ENCODE data around the gene GATA1. TPM values are rescaled to one million over a fixed set of nuclear protein-coding genes. Genes with fewer than 3 reads are reported as not detected.
"Not testable (repeated sequence)": the region's sequence is repeated elsewhere in the genome, so short reads cannot be mapped to it uniquely, and the experiment has no call there.

Gene GATA1
- total RNA-seq, 1 donor from 2014 or later, result not detected

DNA sequence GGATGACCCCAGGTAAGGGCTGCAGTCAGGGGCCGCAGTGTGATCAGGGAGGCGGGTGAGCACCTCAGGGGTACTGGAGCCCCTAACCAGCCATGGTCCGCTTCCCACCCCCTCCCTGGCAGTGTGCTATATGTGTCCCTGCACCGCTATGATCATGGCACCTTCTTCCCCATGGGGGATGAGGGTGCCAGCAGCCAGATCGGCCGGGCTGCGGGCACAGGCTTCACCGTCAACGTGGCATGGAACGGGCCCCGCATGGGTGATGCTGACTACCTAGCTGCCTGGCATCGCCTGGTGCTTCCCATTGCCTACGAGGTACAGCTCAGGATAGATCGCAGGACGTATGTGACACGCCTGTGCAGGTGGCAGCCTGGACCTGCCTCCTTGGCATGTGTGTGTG, 31.7 kb downstream of the GATA1 start:
- Mint-ChIP-seq H3K9me3 (ENCODE audit: unreplicated experiment) (peaks cover 4% of the 10 kb centered on the region), H3K4me3 (ENCODE audit: unreplicated experiment) (no peak overlapping the region), H3K4me1 (ENCODE audit: low read depth, unreplicated experiment) (no peaks in the 10 kb centered on the region), H3K36me3 (ENCODE audit: unreplicated experiment) (no peaks in the 10 kb centered on the region), H3K27me3 (ENCODE audit: unreplicated experiment) (no peaks in the 10 kb centered on the region), H3K27ac (ENCODE audit: unreplicated experiment) (no peak overlapping the region)
- no peak for DNase-seq
- TF ChIP-seq, protein P1, sequence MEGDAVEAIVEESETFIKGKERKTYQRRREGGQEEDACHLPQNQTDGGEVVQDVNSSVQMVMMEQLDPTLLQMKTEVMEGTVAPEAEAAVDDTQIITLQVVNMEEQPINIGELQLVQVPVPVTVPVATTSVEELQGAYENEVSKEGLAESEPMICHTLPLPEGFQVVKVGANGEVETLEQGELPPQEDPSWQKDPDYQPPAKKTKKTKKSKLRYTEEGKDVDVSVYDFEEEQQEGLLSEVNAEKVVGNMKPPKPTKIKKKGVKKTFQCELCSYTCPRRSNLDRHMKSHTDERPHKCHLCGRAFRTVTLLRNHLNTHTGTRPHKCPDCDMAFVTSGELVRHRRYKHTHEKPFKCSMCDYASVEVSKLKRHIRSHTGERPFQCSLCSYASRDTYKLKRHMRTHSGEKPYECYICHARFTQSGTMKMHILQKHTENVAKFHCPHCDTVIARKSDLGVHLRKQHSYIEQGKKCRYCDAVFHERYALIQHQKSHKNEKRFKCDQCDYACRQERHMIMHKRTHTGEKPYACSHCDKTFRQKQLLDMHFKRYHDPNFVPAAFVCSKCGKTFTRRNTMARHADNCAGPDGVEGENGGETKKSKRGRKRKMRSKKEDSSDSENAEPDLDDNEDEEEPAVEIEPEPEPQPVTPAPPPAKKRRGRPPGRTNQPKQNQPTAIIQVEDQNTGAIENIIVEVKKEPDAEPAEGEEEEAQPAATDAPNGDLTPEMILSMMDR (IDR thresholded peaks at IDR 0.05; ENCODE audit: partially characterized antibody, unreplicated experiment), result no peak

DNA sequence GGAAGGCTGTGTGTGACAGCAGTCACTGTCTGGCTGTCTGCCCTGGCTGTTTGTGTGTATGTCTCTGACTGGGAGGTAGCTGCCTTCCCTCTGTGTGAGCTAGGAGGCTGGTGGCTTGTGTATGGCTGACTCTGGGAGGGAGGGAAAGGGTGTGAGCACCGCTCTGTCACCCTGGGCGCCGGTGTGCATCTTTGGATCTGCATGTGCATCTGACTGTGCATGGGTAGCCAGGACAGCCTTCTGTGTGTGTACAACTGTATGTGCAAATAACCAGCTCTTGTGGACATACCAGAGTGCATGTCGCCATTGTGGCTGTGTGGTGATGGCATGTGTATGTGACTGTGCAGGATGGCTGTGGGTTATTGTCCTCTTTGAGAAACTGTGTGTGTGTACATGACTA, 32.5 kb downstream of the GATA1 start:
- Mint-ChIP-seq H3K9me3 (ENCODE audit: unreplicated experiment) (peaks cover 4% of the 10 kb centered on the region), H3K4me3 (ENCODE audit: unreplicated experiment) (no peak overlapping the region), H3K27ac (ENCODE audit: unreplicated experiment) (no peak overlapping the region), H3K4me1 (ENCODE audit: low read depth, unreplicated experiment) (no peaks in the 10 kb centered on the region), H3K36me3 (ENCODE audit: unreplicated experiment) (no peaks in the 10 kb centered on the region), H3K27me3 (ENCODE audit: unreplicated experiment) (no peaks in the 10 kb centered on the region)
- TF ChIP-seq, protein P1 (IDR thresholded peaks at IDR 0.05; ENCODE audit: partially characterized antibody, unreplicated experiment), result no peak
- no peak for DNase-seq

DNA sequence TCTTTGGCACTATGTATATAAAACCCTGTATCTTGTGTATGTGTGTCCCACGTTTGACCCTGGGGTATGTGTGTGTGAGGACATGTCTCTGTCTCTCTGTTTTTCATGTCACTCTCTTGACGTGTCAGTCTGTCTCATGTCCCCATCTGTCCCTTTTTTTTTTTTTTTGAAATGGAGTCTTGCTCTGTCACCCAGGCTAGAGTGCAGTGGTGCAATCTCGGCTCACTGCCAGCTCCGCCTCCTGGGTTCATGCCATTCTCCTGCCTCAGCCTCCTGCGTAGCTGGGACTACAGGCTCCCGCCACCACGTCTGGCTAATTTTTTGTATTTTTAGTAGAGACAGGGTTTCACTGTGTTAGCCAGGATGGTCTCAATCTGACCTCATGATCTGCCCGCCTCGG, 33.0 kb downstream of the GATA1 start:
- H3K4me3 Mint-ChIP-seq (ENCODE audit: unreplicated experiment); H3K27me3 Mint-ChIP-seq (ENCODE audit: unreplicated experiment); H3K27ac Mint-ChIP-seq (ENCODE audit: unreplicated experiment); H3K36me3 Mint-ChIP-seq (ENCODE audit: unreplicated experiment); H3K9me3 Mint-ChIP-seq (ENCODE audit: unreplicated experiment); H3K4me1 Mint-ChIP-seq (ENCODE audit: low read depth, unreplicated experiment); DNase-seq: not testable (repeated sequence)

DNA sequence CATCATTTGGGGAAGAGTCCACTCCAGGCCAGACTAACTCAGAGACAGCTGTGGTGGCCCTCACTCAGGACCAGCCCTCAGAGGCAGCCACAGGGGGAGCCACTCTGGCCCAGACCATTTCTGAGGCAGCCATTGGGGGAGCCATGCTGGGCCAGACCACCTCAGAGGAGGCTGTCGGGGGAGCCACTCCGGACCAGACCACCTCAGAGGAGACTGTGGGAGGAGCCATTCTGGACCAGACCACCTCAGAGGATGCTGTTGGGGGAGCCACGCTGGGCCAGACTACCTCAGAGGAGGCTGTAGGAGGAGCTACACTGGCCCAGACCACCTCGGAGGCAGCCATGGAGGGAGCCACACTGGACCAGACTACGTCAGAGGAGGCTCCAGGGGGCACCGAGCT, 36.7 kb downstream of the GATA1 start:
- H3K9me3 Mint-ChIP-seq (ENCODE audit: unreplicated experiment), result peaks cover 3% of the 10 kb centered on the region
- H3K4me3 Mint-ChIP-seq (ENCODE audit: unreplicated experiment), result no peak overlapping the region
- TF ChIP-seq, protein P1 (IDR thresholded peaks at IDR 0.05; ENCODE audit: partially characterized antibody, unreplicated experiment), result no peak
- DNase-seq, result no peak
- H3K36me3 Mint-ChIP-seq (ENCODE audit: unreplicated experiment), result peaks cover 3% of the 10 kb centered on the region
- H3K27me3 Mint-ChIP-seq (ENCODE audit: unreplicated experiment), result peaks cover 7% of the 10 kb centered on the region
- H3K4me1 Mint-ChIP-seq (ENCODE audit: low read depth, unreplicated experiment), result peaks cover 1% of the 10 kb centered on the region
- no peak overlapping the region for H3K27ac Mint-ChIP-seq (ENCODE audit: unreplicated experiment)

DNA sequence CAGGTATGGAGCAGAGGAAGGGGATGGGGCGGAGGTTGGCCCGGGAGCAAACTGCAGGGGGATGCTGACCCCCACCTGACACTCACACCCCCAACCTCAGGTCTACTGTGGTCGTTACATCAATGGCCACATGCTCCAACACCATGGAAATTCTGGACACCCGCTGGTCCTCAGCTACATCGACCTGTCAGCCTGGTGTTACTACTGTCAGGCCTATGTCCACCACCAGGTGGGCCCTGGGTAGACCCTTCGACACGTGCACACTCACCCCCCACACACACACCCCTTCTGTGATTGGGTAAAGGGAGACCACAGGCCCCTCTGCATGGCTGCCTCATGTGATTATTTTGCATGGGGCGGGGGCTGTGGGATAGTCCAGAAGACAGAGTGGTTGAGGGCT, 37.7 kb downstream of the GATA1 start:
- Mint-ChIP-seq H3K9me3 (ENCODE audit: unreplicated experiment) (peaks cover 1% of the 10 kb centered on the region), H3K4me3 (ENCODE audit: unreplicated experiment) (no peak overlapping the region), H3K4me1 (ENCODE audit: low read depth, unreplicated experiment) (peaks cover 1% of the 10 kb centered on the region), H3K27me3 (ENCODE audit: unreplicated experiment) (peaks cover 9% of the 10 kb centered on the region), H3K27ac (ENCODE audit: unreplicated experiment) (no peak overlapping the region), H3K36me3 (ENCODE audit: unreplicated experiment) (peaks cover 3% of the 10 kb centered on the region)
- DNase-seq, result no peak
- TF ChIP-seq, protein P1 (IDR thresholded peaks at IDR 0.05; ENCODE audit: partially characterized antibody, unreplicated experiment), result no peak
